T47D (cell line): ENCODE results near the gene PRXL2B.

Experiments
- DNase-seq, 2 experiments: peaks; one replicate each; pipeline versions ENCODE4 v3.0.0 to v3.0.0-alpha.2; 2011 to 2012; ENCODE audit warnings: low read depth in 1 of 2, low spot score in 1 of 2
- JUND ChIP-seq: IDR thresholded peaks from 2 replicates; pipeline ENCODE4 v1.6.1; 2012; ENCODE audit warnings: low read depth
- in situ Hi-C: cut with HindIII; loops from 2 replicates; pipeline ENCODE4 v1.10.0; 2016; ENCODE audit warnings: low sequenced_read_pairs, low pct_unique_long_range_greater_than_20kb

The PRXL2B gene

DNA sequence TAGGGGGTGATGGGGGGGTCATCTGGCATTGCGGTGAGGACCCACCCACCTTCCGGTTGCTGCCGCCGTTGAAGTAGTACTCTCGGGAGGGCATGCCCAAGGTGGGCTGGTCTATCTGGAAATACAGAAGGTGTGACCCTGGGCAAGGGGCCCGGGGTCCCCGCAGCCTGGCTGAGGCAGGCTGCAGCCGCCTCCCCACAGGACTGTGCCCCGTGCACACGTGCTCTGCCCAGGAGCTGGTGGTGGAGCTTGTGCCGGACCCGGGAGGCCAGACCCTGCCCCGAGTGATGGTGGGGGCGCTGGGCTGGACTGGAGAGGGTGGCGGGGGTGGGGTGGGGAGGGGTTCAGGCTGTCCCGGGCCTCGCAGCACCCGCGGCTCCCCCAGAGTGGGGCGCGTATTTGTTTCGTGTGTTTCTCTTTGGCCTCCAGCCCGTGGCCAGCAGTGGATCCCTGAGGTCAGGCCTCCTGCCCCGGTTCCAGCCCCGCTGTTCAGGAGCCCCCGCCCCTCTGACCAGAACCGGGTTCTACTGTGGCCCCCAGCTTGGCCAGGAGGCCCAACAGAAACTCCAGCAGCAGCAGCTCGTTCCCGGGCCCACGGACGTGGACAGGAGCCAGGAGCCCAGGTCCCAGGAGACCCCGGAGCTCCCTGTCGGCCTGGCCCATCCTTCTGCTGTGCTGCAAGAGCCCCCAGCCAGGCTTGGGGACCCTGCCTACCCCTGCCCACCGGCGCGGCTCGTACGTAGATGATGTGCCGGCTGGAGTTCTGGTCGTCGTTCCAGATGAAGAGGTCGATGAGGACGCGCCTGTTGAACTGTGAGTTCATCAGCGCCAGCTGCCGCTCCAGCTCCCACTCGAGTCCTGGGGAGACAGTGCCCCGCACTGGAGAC is 19.2 kb downstream of the PRXL2B start:
- no peak for DNase-seq
- in situ Hi-C loops = no loop called here
- TF ChIP-seq JUND = no peak

DNA sequence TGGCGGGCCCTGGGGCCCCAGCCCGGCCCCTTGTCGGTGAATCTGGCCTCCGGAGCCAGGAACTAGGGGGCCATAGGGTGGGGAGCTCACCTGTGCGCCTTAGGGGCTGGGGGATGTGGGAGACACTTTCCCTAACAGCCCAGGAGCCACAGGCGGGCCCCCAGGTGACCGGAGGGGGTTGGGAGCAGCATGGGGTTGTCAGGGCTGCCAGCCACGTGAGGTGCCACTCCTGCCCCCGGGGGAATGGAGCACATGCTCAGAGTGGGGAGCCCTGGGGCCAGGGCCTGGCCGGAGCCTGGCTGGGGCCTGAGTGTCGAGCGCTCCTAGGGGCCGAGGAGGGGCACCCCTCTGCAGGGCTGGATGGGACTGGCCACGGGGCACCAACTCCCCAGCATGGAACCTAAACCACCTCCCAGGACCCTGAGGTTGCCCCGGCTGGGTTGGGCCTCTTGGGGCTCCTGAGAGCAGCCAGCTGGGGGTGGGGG is 19.9 kb downstream of the PRXL2B start:
- in situ Hi-C loops = no loop called here
- no peak for DNase-seq
- no peak for TF ChIP-seq JUND

DNA sequence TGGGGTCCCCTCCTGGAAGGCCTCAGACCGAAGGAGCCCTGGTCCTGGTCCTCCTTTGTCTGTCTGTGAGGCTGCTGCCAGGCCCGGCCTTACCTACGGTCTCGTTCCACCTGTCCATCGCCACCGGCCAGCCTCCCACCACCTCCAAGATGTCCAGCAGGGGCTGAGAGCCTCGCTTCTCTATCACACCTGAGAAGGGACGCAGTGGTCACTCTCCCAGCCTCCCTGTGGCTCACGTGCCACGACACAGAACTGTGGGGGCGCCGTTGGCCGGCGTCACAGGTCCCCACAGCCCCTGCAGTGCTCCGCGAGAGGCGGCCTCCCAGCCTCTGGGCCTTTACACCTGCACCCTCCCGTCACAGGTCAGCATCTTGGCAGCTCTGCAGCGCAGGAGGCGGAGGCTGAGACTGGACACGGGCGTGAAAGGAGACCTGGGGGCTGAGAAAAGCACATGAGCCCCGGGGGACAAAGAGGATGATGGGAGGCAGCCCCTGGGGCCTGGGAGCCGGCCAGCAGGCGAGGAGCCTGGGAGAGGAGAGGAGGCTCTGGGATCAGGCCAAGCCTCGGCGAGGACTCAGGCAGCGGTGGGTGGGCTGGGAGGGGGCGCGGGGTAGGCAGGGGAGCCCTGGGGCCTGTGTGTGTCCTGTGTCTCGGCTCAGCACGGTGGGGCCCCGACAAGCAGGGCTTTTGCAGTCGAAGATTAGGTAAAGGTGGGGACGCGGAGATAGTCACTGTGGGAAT is 20.5 kb downstream of the PRXL2B start:
- in situ Hi-C loops = no loop called here
- TF ChIP-seq JUND = no peak
- DNase-seq = no peak

GRCh38 chr1:2607641-2608091 is 21.1 kb downstream of the PRXL2B start:
- no peak for DNase-seq
- no peak for TF ChIP-seq JUND
- in situ Hi-C loops = no loop called here

GRCh38 chr1:2609319-2610035 is 22.9 kb downstream of the PRXL2B start:
- TF ChIP-seq JUND = no peak
- DNase-seq = no peak
- in situ Hi-C loops = no loop called here

DNA sequence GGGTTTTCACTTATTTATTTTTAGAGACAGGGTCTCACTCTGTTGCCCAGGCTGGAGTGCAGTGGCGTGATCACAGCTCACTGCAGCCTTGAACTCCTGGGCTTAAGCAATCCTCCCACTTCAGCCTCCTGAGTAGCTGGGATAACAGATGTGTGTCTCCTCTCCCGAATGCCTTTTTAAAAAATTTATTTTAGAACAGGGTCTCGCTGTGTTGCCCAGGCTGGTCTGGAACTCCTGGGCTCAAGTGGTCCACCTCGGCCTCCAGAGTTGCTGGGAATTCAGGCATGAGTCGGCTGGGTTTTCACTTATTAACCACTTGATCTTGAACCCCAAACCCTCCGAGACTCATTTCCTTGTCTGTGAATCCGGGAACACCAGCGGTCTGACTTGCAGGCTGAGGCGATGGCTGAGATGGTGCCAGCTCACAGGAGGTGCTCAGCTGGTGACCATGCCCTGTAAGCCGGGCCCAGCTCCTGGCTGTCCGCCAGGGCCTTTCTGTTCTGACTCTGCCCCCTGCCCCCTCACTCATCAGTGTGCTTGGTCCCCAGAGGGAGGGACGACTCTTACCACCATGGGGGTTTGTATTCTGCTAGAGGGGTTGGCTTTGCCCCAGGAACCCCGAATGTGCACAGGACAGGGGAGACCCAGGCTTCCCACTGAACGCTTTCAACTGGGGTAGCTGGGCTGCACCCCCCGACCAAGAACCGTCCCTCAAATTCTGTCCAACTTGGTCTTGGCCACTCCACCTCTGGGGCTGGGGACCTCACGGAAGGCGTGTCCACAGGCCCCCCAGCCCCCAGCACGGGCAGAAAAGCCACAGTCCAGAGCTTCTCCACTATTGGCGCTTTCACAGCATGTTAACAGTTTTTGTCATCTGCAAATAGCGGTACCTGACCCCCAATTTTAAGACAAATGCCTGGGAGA is 23.7 kb downstream of the PRXL2B start:
- in situ Hi-C loops = no loop called here
- no peak for TF ChIP-seq JUND
- no peak for DNase-seq

DNA sequence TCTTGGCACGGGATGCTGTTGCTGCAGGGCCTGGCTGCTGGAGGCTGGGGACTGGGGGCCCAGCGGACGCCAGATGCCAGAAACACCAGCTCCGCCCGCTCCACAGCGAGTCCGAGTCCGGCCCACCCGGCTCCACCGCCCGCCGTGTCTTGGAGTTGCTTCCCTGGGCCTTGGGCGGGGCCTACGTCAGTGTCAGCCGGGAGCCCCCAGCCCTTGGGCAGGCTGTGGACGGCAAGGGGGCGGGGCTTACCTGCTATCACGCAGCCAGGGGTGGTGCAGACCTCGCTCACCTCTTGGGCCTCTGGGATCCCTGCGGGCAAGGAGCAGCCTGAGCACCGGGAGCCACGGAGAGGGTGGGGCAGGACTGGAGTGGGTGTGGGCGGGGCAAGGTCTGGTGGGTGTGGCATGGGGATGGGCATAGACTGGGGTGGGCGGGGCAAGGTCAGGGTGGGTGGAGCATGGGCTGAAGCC is 24.5 kb downstream of the PRXL2B start:
- DNase-seq = peak in 1 of 2 experiments; percentile 49
- in situ Hi-C loops = no loop called here
- no peak for TF ChIP-seq JUND

DNA sequence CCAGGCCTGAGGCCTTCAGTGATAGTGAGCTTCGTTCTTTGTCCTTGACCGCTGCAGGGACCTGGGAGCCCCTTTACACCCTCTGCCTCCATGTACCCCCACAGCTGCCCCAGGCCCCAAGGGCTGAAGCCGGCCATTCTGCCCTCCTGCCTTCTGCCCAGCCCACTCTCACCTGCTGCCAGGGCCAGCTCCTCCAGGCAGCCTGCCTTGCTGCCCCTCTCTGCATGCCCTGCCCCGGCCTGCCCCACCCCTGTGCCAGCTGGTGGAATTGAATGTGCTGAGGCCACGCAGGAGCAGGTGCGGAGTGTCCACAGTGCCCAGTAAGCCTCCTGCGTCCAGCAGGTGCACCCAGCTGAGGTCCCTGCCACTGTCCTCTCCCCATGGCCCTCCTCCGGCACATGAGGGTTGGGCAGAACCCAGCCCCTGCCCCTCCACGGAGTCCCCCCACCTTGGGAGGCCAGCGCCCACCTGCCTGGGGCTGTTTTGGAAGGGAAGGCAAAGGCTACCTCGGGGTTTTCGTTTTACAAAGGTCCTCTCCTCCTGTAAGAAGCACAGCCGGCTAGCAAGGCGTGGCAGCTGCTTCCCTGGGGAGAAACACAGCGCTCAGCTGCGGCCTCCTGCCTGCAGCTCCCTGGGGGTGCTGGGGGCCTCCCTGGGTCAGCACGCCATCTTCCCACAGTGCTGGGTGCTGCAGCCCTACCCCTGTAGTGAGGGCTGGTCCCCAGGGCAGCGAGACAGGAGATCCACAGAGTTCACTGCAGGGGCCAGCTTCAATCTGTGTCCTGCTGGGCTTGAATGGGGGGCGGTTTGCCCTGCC is 25.3 kb downstream of the PRXL2B start:
- in situ Hi-C loops = no loop called here
- DNase-seq = no peak
- no peak for TF ChIP-seq JUND

DNA sequence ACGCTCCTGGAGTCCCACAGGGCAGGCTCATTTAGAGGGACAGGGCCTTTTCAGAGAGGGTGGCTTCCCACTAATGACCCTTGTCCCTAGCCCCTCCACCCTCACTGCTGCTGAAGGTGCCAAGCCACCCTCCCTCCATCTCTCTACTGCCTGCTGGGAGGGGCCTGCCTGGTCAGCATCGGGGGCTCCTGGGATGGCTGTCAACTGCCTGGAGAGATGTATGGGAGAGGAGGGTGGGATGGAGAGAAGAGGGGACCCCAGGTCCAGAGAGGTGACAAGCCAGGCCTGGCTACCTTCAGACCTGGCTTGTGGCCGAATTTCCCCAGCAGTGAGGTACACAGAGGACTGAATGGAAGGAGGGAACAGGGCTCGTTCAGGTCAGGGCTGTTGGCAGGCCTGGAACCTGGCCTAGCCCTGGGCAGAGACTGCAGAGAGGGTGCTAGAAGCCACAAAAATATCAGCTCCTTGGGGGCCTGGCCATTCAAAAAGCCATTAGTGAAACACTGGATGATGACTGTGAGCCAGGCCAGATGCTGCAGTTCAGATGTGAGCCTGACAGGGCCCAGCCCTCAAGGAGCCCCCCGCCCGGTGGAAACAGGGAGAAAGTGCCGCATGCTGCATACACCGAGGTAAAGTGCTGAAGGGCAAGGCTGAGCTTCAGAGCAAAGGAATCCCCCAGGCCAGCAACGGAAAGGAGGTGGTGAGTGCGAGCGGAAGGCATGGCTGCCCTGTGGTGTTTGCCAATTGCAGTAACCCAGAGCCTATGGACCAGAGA is 26.2 kb downstream of the PRXL2B start:
- no peak for DNase-seq
- no peak for TF ChIP-seq JUND
- in situ Hi-C loops = no loop called here

GRCh38 chr1:2614145-2614544 is 27.6 kb downstream of the PRXL2B start:
- in situ Hi-C loops = no loop called here
- no peak for DNase-seq
- TF ChIP-seq JUND = no peak
